H1 (cell line): ENCODE data around the gene KIZ. TPM values are rescaled to one million over a fixed set of nuclear protein-coding genes. Genes with fewer than 3 reads are reported as not detected.

ENCODE experiments used
- ASH2L ChIP-seq: fragments of 200-600, 300-600 bp; sonication (generic); IDR thresholded peaks from one replicate; pipeline ENCODE4 v1.7.1; 2017; ENCODE audit warnings: low read length
- BACH1 ChIP-seq: IDR thresholded peaks from 2 replicates; pipeline ENCODE4 v1.6.1; 2012; ENCODE audit warnings: low read length, improper control_type of control experiment
- GTF2F1 ChIP-seq: IDR thresholded peaks from 2 replicates; pipeline ENCODE4 v1.6.1; 2012; ENCODE audit warnings: low read depth, low read length, improper control_type of control experiment, borderline replicate concordance
- JUN ChIP-seq: IDR thresholded peaks from 2 replicates; pipeline ENCODE4 v1.6.1; 2011; ENCODE audit warnings: low read depth, mild to moderate bottlenecking, improper control_type of control experiment, low read length
- KDM1A ChIP-seq: fragments of 200-600, 300-600 bp; sonication (generic); IDR thresholded peaks from 2 replicates; pipeline ENCODE4 v1.7.1; 2016; ENCODE audit warnings: mild to moderate bottlenecking, low read length, borderline replicate concordance
- KDM4A ChIP-seq: IDR thresholded peaks from one replicate; pipeline ENCODE4 v1.7.1; 2012; ENCODE audit warnings: low read depth, mild to moderate bottlenecking, moderate library complexity, low read length, inconsistent platforms; ENCODE audit not compliant: severe bottlenecking
- MAFK ChIP-seq: IDR thresholded peaks from 2 replicates; pipeline ENCODE4 v1.6.1; 2012; ENCODE audit warnings: low read depth, mild to moderate bottlenecking, improper control_type of control experiment, low read length
- PHF8 ChIP-seq: fragments of 200-600 bp; sonication (generic); conservative IDR thresholded peaks from 2 replicates; pipeline ENCODE4 v1.7.1; 2012; ENCODE audit warnings: low read depth, mild to moderate bottlenecking, inconsistent platforms, low read length, moderate library complexity
- POLR2A ChIP-seq, 2 experiments: IDR thresholded peaks; 1 replicate in 1 of 2; 2 replicates in 1 of 2; pipeline ENCODE4 v1.6.1; 2011; ENCODE audit warnings: low read depth in 2 of 2, low read length in 2 of 2, mild to moderate bottlenecking in 2 of 2; ENCODE audit errors: control extremely low read depth in 1 of 2
- SP1 ChIP-seq: IDR thresholded peaks from 2 replicates; pipeline ENCODE4 v1.6.1; 2011; ENCODE audit warnings: low read depth, low read length
- SP2 ChIP-seq: IDR thresholded peaks from 2 replicates; pipeline ENCODE4 v1.6.1; 2012; ENCODE audit warnings: mild to moderate bottlenecking, low read length, inconsistent platforms
- SRF ChIP-seq: IDR thresholded peaks from 2 replicates; pipeline ENCODE4 v1.6.1; 2011; ENCODE audit warnings: mild to moderate bottlenecking, low read depth, low read length, moderate library complexity
- polyA plus RNA-seq, 7 experiments: library from polyadenylated mRNA; depleted of rRNA in 3 of 7; stranded (reverse) in 5 of 7; unstranded in 2 of 7; fragments of >200 nt in 5 of 7; fragments of 200-250 nt in 2 of 7; gene quantifications; 1 replicate in 5 of 7; 2 replicates in 1 of 7; 4 replicates in 1 of 7; pipeline versions ENCODE4 v1.2.1 to v1.2.3, GENCODE V29; 2011 to 2013; ENCODE audit warnings: missing spikeins in 2 of 7, mixed read lengths in 2 of 7
- total RNA-seq: library from RNA; stranded (reverse); fragmentation: NEBNext Ultra II Directional; extraction: Animal tissue kit (Norgen Biotek cat#: 25700); gene quantifications from 2 replicates; pipeline ENCODE4 v1.2.1, GENCODE V29; 2021
- TF ChIP-seq, protein P1 (sequence below): fragments of 300-600 bp; sonication (generic); IDR thresholded peaks from 2 replicates; pipeline ENCODE4 v1.7.1; 2012; ENCODE audit warnings: low read length, moderate library complexity, mild to moderate bottlenecking, inconsistent platforms; ENCODE audit not compliant: insufficient replicate concordance

KIZ gene
- total and polyA plus RNA-seq, 2 of the 8 experiments (the other 6 are each of a cell fraction or from before 2014, with no cell fraction given): 13.0 to 51.7 TPM

DNA sequence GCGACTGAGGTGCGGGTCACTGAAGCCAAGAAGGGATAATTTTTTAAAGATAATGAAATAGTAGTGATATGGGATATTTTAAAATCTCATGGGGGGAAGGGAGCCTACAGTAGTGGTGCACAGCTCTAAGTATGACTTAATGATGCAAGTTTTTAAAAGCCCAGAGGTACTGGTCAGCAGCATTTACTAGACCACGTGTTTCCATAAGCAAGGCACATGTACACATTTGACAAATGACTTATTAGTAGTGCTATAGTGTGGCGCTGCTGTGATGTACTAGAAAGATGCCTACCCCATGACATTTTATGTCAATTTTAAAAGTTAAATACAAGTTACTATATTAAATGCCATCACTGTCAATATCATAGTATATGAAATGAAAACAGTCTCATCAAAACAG, 12.2 kb upstream of the KIZ start (continued):
- TF ChIP-seq, protein P1, sequence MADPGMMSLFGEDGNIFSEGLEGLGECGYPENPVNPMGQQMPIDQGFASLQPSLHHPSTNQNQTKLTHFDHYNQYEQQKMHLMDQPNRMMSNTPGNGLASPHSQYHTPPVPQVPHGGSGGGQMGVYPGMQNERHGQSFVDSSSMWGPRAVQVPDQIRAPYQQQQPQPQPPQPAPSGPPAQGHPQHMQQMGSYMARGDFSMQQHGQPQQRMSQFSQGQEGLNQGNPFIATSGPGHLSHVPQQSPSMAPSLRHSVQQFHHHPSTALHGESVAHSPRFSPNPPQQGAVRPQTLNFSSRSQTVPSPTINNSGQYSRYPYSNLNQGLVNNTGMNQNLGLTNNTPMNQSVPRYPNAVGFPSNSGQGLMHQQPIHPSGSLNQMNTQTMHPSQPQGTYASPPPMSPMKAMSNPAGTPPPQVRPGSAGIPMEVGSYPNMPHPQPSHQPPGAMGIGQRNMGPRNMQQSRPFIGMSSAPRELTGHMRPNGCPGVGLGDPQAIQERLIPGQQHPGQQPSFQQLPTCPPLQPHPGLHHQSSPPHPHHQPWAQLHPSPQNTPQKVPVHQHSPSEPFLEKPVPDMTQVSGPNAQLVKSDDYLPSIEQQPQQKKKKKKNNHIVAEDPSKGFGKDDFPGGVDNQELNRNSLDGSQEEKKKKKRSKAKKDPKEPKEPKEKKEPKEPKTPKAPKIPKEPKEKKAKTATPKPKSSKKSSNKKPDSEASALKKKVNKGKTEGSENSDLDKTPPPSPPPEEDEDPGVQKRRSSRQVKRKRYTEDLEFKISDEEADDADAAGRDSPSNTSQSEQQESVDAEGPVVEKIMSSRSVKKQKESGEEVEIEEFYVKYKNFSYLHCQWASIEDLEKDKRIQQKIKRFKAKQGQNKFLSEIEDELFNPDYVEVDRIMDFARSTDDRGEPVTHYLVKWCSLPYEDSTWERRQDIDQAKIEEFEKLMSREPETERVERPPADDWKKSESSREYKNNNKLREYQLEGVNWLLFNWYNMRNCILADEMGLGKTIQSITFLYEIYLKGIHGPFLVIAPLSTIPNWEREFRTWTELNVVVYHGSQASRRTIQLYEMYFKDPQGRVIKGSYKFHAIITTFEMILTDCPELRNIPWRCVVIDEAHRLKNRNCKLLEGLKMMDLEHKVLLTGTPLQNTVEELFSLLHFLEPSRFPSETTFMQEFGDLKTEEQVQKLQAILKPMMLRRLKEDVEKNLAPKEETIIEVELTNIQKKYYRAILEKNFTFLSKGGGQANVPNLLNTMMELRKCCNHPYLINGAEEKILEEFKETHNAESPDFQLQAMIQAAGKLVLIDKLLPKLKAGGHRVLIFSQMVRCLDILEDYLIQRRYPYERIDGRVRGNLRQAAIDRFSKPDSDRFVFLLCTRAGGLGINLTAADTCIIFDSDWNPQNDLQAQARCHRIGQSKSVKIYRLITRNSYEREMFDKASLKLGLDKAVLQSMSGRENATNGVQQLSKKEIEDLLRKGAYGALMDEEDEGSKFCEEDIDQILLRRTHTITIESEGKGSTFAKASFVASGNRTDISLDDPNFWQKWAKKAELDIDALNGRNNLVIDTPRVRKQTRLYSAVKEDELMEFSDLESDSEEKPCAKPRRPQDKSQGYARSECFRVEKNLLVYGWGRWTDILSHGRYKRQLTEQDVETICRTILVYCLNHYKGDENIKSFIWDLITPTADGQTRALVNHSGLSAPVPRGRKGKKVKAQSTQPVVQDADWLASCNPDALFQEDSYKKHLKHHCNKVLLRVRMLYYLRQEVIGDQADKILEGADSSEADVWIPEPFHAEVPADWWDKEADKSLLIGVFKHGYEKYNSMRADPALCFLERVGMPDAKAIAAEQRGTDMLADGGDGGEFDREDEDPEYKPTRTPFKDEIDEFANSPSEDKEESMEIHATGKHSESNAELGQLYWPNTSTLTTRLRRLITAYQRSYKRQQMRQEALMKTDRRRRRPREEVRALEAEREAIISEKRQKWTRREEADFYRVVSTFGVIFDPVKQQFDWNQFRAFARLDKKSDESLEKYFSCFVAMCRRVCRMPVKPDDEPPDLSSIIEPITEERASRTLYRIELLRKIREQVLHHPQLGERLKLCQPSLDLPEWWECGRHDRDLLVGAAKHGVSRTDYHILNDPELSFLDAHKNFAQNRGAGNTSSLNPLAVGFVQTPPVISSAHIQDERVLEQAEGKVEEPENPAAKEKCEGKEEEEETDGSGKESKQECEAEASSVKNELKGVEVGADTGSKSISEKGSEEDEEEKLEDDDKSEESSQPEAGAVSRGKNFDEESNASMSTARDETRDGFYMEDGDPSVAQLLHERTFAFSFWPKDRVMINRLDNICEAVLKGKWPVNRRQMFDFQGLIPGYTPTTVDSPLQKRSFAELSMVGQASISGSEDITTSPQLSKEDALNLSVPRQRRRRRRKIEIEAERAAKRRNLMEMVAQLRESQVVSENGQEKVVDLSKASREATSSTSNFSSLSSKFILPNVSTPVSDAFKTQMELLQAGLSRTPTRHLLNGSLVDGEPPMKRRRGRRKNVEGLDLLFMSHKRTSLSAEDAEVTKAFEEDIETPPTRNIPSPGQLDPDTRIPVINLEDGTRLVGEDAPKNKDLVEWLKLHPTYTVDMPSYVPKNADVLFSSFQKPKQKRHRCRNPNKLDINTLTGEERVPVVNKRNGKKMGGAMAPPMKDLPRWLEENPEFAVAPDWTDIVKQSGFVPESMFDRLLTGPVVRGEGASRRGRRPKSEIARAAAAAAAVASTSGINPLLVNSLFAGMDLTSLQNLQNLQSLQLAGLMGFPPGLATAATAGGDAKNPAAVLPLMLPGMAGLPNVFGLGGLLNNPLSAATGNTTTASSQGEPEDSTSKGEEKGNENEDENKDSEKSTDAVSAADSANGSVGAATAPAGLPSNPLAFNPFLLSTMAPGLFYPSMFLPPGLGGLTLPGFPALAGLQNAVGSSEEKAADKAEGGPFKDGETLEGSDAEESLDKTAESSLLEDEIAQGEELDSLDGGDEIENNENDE: no peak
- TF ChIP-seq POLR2A (IDR thresholded peaks at IDR 0.05; ENCODE audit: control extremely low read depth in 1 of 2, low read depth in 2 of 2, low read length in 2 of 2) (no peak), KDM4A (no peak), KDM1A (no peak), MAFK (no peak), JUN (no peak), SP2 (no peak), GTF2F1 (no peak), SP1 (no peak), PHF8 (no peak), SRF (no peak), BACH1 (no peak), ASH2L (no peak)
